Measurements from ENCODE around the gene CAPN11.

- TF ChIP-seq EP300 (IDR thresholded peaks at IDR 0.05; ENCODE audit: borderline replicate concordance in 1 of 2, control insufficient read depth in 1 of 2, low read depth in 2 of 2, low read length in 2 of 2) (no peak), ZNF274 (IDR thresholded peaks at IDR 0.05; ENCODE audit: insufficient read depth, insufficient read length) (no peak), REST (IDR thresholded peaks at IDR 0.05; ENCODE audit: low read depth, low read length) (no peak), POLR2A (IDR thresholded peaks at IDR 0.05; ENCODE audit: low read depth, low read length) (no peak), TAF1 (IDR thresholded peaks at IDR 0.05; ENCODE audit: borderline replicate concordance, low read depth, low read length) (no peak), POLR2AphosphoS5 (IDR thresholded peaks at IDR 0.05; ENCODE audit: low read length) (no peak), SP1 (IDR thresholded peaks at IDR 0.05; ENCODE audit: low read depth, low read length) (no peak), PAX5 (IDR thresholded peaks at IDR 0.05; ENCODE audit: borderline replicate concordance, low read depth, low read length) (no peak), CTCF (IDR thresholded peaks at IDR 0.05 in 2 of 3, conservative IDR thresholded peaks at IDR 0.05 in 1 of 3; ENCODE audit: control insufficient read depth in 2 of 3, extremely low read depth in 1 of 3, insufficient read depth in 1 of 3, low read depth in 3 of 3, low read length in 3 of 3) (no peak), NFYB (IDR thresholded peaks at IDR 0.05; ENCODE audit: insufficient read depth, low read depth, low read length) (no peak), JUND (IDR thresholded peaks at IDR 0.05; ENCODE audit: low read depth, low read length) (no peak)
These were observed 11.4 kb upstream of the CAPN11 start for GRCh38 chr6:44147256-44147655.

All from GM12878 (cell line).